HG02973 (cell line): ENCODE measurements around the gene PCDHB10.

Experiments
- ATAC-seq: cut with Tn5 transposase; IDR thresholded peaks from one replicate; pipeline ENCODE4 v1.9.1; 2021; ENCODE audit warnings: moderate library complexity; ENCODE audit not compliant: unreplicated experiment

Gene PCDHB10

GRCh38 chr5:141236516-141237313 lies 44.6 kb downstream of the PCDHB10 start:
- no peak for ATAC-seq

GRCh38 chr5:141241496-141241895 lies 49.3 kb downstream of the PCDHB10 start:
- no peak for ATAC-seq
